ENCODE measurements around the gene ITGA3. TPM values are rescaled to one million over a fixed set of nuclear protein-coding genes. Genes with fewer than 3 reads are reported as not detected.

The ITGA3 gene
- total and polyA plus RNA-seq, 2 of the 13 experiments (the other 11 are each of a cell fraction or from before 2014, with no cell fraction given): 0.48 to 0.69 TPM

GRCh38 chr17:50103252-50103651, 47.3 kb downstream of the ITGA3 start:
- Histone ChIP-seq H3K27me3 (ENCODE audit: control insufficient read depth in 1 of 2, insufficient read depth in 2 of 2, low read length in 2 of 2) (no peaks in the 10 kb centered on the region), H3K4me1 (ENCODE audit: insufficient read depth, low read length) (peaks cover 47% of the 10 kb centered on the region), H4K20me1 (ENCODE audit: insufficient read depth, low read length) (no peaks in the 10 kb centered on the region), H3K4me2 (ENCODE audit: low read depth, low read length) (no peak overlapping the region), H3K36me3 (replicated peaks in 1 of 2; ENCODE audit: control insufficient read depth in 1 of 2, insufficient read depth in 2 of 2, low read length in 2 of 2) (no peaks in the 10 kb centered on the region; a peak in 1 of 5 replicates), H3K9me3 (ENCODE audit: low read length) (no peaks in the 10 kb centered on the region), H2AFZ (ENCODE audit: low read length) (no peak overlapping the region), H3K9ac (ENCODE audit: insufficient read depth, low read depth, low read length) (no peak overlapping the region), H3K4me3 (replicated peaks in 1 of 3; ENCODE audit: insufficient read depth in 1 of 3, low read depth in 2 of 3, low read length in 3 of 3) (no peak overlapping the region), H3K27ac (ENCODE audit: extremely low read length, insufficient read depth, low read length) (no peak overlapping the region), H3K79me2 (ENCODE audit: insufficient read depth, low read length) (no peaks in the 10 kb centered on the region)
- no TSS peak for BruUV-seq (replicated peaks)
- ChIA-PET POLR2A (interaction anchor here (2.9 kb wide), 1 partner anchor 9 kb away, joined by 32 read pairs; no protein-coding TSS in a partner anchor), CTCF (ENCODE audit: low intra/inter-chr PET ratio, low total read pairs) (no interaction called here)
- ATAC-seq (no peak), DNase-seq (ENCODE audit: low spot score) (no peak), FAIRE-seq (no peak)
- intact Hi-C loops (cut with micrococcal nuclease; ENCODE audit: unreplicated experiment) (no loop called here), in situ Hi-C loops (cut with HindIII; ENCODE audit: extremely low pct_ligation_motif_present, low pct_unique_long_range_greater_than_20kb) (no loop called here)
- 100% methylated on average over 1 of the region's 2 CpGs for WGBS (ENCODE audit: low lambda C conversion rate)
- TF ChIP-seq TBX3 (IDR thresholded peaks at IDR 0.05; ENCODE audit: borderline replicate concordance): no peak
- TF ChIP-seq ZNF768 (CRISPR knock-in tag; IDR thresholded peaks at IDR 0.05): peak; percentile 70
- TF ChIP-seq ZNF703 (CRISPR knock-in tag; IDR thresholded peaks at IDR 0.05; ENCODE audit: borderline replicate concordance): no peak
- peak; percentile 84 for TF ChIP-seq ZNF205 (CRISPR knock-in tag; IDR thresholded peaks at IDR 0.05)

GRCh38 chr17:50103941-50104340, 48.0 kb downstream of the ITGA3 start:
- Histone ChIP-seq H3K9ac (ENCODE audit: insufficient read depth, low read depth, low read length) (no peak overlapping the region), H4K20me1 (ENCODE audit: insufficient read depth, low read length) (no peaks in the 10 kb centered on the region), H3K36me3 (replicated peaks in 1 of 2; ENCODE audit: control insufficient read depth in 1 of 2, insufficient read depth in 2 of 2, low read length in 2 of 2) (no peaks in the 10 kb centered on the region; a peak in 1 of 5 replicates), H3K4me1 (ENCODE audit: insufficient read depth, low read length) (peaks cover 54% of the 10 kb centered on the region), H3K79me2 (ENCODE audit: insufficient read depth, low read length) (no peaks in the 10 kb centered on the region), H3K4me3 (replicated peaks in 1 of 3; ENCODE audit: insufficient read depth in 1 of 3, low read depth in 2 of 3, low read length in 3 of 3) (no peak overlapping the region), H3K9me3 (ENCODE audit: low read length) (no peaks in the 10 kb centered on the region), H3K4me2 (ENCODE audit: low read depth, low read length) (no peak overlapping the region), H3K27ac (ENCODE audit: extremely low read length, insufficient read depth, low read length) (no peak overlapping the region), H3K27me3 (ENCODE audit: control insufficient read depth in 1 of 2, insufficient read depth in 2 of 2, low read length in 2 of 2) (no peaks in the 10 kb centered on the region), H2AFZ (ENCODE audit: low read length) (no peak overlapping the region)
- BruUV-seq (replicated peaks): no TSS peak
- in situ Hi-C loops (cut with HindIII; ENCODE audit: extremely low pct_ligation_motif_present, low pct_unique_long_range_greater_than_20kb): no loop called here
- DNase-seq (ENCODE audit: low spot score) (no peak), ATAC-seq (no peak), FAIRE-seq (no peak)
- ChIA-PET POLR2A (no interaction called here), CTCF (ENCODE audit: low intra/inter-chr PET ratio, low total read pairs) (no interaction called here)
- TF ChIP-seq ZHX2 (IDR thresholded peaks at IDR 0.05; ENCODE audit: low read depth) (no peak), ZHX2 (CRISPR knock-in tag; IDR thresholded peaks at IDR 0.05; ENCODE audit: borderline replicate concordance) (no peak), SUZ12 (IDR thresholded peaks at IDR 0.05; ENCODE audit: low read depth, low read length) (no peak), ZNF331 (CRISPR knock-in tag; IDR thresholded peaks at IDR 0.05) (no peak)
- WGBS (ENCODE audit: low lambda C conversion rate): 97% methylated on average over 5 of the region's 5 CpGs
- intact Hi-C loops (cut with micrococcal nuclease; ENCODE audit: unreplicated experiment): no loop called here
